GM23338 (cell line): ENCODE results near the gene MRPS15. TPM values are rescaled to one million over a fixed set of nuclear protein-coding genes. Genes with fewer than 3 reads are reported as not detected.

Source experiments
- ATAC-seq: fragments of 200-7000 bp; cut with Tn5 transposase; 3 replicates; pipeline ENCODE4 v1.9.1; 2020
- DNase-seq: peaks from one replicate; pipeline ENCODE4 v3.0.0-alpha.2; 2015; ENCODE audit warnings: low spot score
- H2AFZ ChIP-seq: fragments of 200-600 bp; sonication (generic); 2 replicates; pipeline ENCODE4 v1.8.0; 2016; ENCODE audit warnings: antibody characterized with exemption, mild to moderate bottlenecking, moderate library complexity
- H3F3A ChIP-seq: fragments of 200-600 bp; sonication (generic); replicated peaks from 2 replicates; pipeline ENCODE4 v1.8.0; 2017; ENCODE audit warnings: antibody characterized with exemption, mixed run types, low read depth
- H3K27ac ChIP-seq: fragments of 200-600 bp; sonication (generic); 2 replicates; pipeline ENCODE4 v1.6.1; 2016; ENCODE audit warnings: low read depth
- H3K27me3 ChIP-seq: fragments of 200-600 bp; sonication (generic); 2 replicates; pipeline ENCODE4 v1.8.0; 2016; ENCODE audit warnings: mild to moderate bottlenecking, mixed run types, moderate library complexity; ENCODE audit not compliant: insufficient read depth
- H3K36me3 ChIP-seq: fragments of 200-600 bp; sonication (generic); 2 replicates; pipeline ENCODE4 v1.8.0; 2016; ENCODE audit warnings: mild to moderate bottlenecking; ENCODE audit not compliant: insufficient read depth
- H3K4me1 ChIP-seq: fragments of 200-600 bp; sonication (generic); 2 replicates; pipeline ENCODE4 v1.8.0; 2016; ENCODE audit warnings: mild to moderate bottlenecking, moderate library complexity; ENCODE audit not compliant: insufficient read depth
- H3K4me2 ChIP-seq: fragments of 200-600 bp; sonication (generic); 2 replicates; pipeline ENCODE4 v1.7.1; 2017; ENCODE audit warnings: mixed run types
- H3K4me3 ChIP-seq: fragments of 200-600 bp; sonication (generic); 2 replicates; pipeline ENCODE4 v1.6.1; 2016; ENCODE audit warnings: mixed run types
- H3K79me2 ChIP-seq: fragments of 200-600 bp; sonication (generic); replicated peaks from 2 replicates; pipeline ENCODE4 v1.8.0; 2017; ENCODE audit warnings: mild to moderate bottlenecking; ENCODE audit not compliant: insufficient read depth
- H3K9me2 ChIP-seq: fragments of 200-600 bp; sonication (generic); 2 replicates; pipeline ENCODE4 v1.8.0; 2017; ENCODE audit not compliant: insufficient read depth
- H4K20me1 ChIP-seq: fragments of 200-600 bp; sonication (generic); replicated peaks from 2 replicates; pipeline ENCODE4 v1.8.0; 2017; ENCODE audit warnings: mild to moderate bottlenecking; ENCODE audit not compliant: insufficient read depth
- H3K27ac Mint-ChIP-seq: 2 replicates; pipeline ENCODE4 v1.8.0; 2020; ENCODE audit warnings: inconsistent platforms, mild to moderate bottlenecking, moderate library complexity, mixed read lengths
- H3K27me3 Mint-ChIP-seq: 3 replicates; pipeline ENCODE4 v1.8.0; 2022; ENCODE audit warnings: low read depth, mild to moderate bottlenecking, moderate library complexity, mixed read lengths, inconsistent platforms; ENCODE audit not compliant: insufficient read depth, poor library complexity
- H3K36me3 Mint-ChIP-seq: 3 replicates; pipeline ENCODE4 v1.8.0; 2021; ENCODE audit warnings: low read depth, mild to moderate bottlenecking, inconsistent platforms, moderate library complexity, mixed read lengths
- H3K4me1 Mint-ChIP-seq: 3 replicates; pipeline ENCODE4 v1.8.0; 2020; ENCODE audit warnings: mild to moderate bottlenecking, inconsistent platforms, mixed read lengths
- H3K4me3 Mint-ChIP-seq: 3 replicates; pipeline ENCODE4 v1.8.0; 2021; ENCODE audit warnings: moderate library complexity, mild to moderate bottlenecking, inconsistent platforms, mixed read lengths
- H3K9me3 Mint-ChIP-seq: 3 replicates; pipeline ENCODE4 v1.8.0; 2020; ENCODE audit warnings: moderate library complexity, mild to moderate bottlenecking, inconsistent platforms, mixed read lengths
- CTCF ChIP-seq, 2 experiments: fragments of 200-600 bp in 1 of 2; sonication (generic) in 1 of 2; conservative IDR thresholded peaks; 2 replicates each; pipeline versions ENCODE4 v1.5.1 to v1.6.1; 2016 to 2017; ENCODE audit warnings: antibody characterized with exemption in 2 of 2, low read depth in 2 of 2, mild to moderate bottlenecking in 2 of 2, moderate library complexity in 1 of 2
- EZH2 ChIP-seq: fragments of 200-600 bp; sonication (generic); IDR thresholded peaks from one replicate; pipeline ENCODE4 v1.8.0; 2017; ENCODE audit warnings: antibody characterized with exemption, mild to moderate bottlenecking, low read depth; ENCODE audit not compliant: unreplicated experiment
- EZH2phosphoT487 ChIP-seq: fragments of 200-600 bp; sonication (generic); IDR thresholded peaks from one replicate; pipeline ENCODE4 v1.8.1; 2018; ENCODE audit warnings: antibody characterized with exemption; ENCODE audit not compliant: unreplicated experiment
- NANOG ChIP-seq: IDR thresholded peaks from 2 replicates; pipeline ENCODE4 v1.6.1; 2016; ENCODE audit warnings: antibody characterized with exemption, borderline replicate concordance
- POLR2AphosphoS5 ChIP-seq: IDR thresholded peaks from 2 replicates; pipeline ENCODE4 v1.6.1; 2016; ENCODE audit warnings: antibody characterized with exemption, low read depth
- STAT1 ChIP-seq: IDR thresholded peaks from one replicate; pipeline ENCODE4 v1.6.1; 2016; ENCODE audit warnings: antibody characterized with exemption; ENCODE audit not compliant: unreplicated experiment
- ZNF114 ChIP-seq: fragments of 250-450 bp; sonication (Bioruptor Pico); IDR thresholded peaks from 2 replicates; pipeline ENCODE4 v1.5.0; 2020; ENCODE audit warnings: mild to moderate bottlenecking, moderate library complexity
- polyA plus RNA-seq: library from polyadenylated mRNA; unstranded; fragments of >200 nt; fragmentation: Nextera tagmentation; extraction: Ambion mirVana; gene quantifications from 2 replicates; pipeline ENCODE4 v1.2.1, GENCODE V29; 2016
- total RNA-seq: library from RNA; depleted of rRNA; stranded (reverse); fragments of >200 nt; shearing (Covaris generic); gene quantifications from 2 replicates; pipeline ENCODE4 v1.2.3, GENCODE V29; 2014
- TF ChIP-seq, protein P1 (sequence below): IDR thresholded peaks from one replicate; pipeline ENCODE4 v1.6.1; 2018; ENCODE audit warnings: antibody characterized with exemption; ENCODE audit not compliant: unreplicated experiment
- TF ChIP-seq, protein P2 (sequence below): IDR thresholded peaks from 2 replicates; pipeline ENCODE4 v1.6.1; 2016; ENCODE audit warnings: antibody characterized with exemption

Gene MRPS15
- total and polyA plus RNA-seq, 2 experiments from 2014 or later, result 105 to 311 TPM

DNA sequence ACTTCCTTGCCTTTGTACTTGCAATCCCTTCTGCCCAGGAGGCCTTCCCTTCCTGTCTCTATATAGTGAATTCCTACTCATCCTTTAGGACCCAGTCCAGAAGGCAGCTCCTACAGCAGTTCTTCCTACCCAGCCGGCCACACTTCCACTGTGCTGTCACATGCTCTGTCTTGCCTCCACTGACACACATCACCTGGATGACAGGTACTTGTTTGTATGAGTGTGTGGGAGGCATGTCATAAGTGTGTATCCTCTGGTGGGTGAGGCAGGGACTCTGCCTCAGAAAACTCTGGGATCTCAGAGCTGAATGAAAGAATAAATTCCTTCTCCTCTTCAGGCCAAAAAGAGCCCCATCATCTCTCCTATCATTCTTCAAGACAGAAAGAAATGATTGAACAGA is 8.8 kb downstream of the MRPS15 start:
- no peaks in the 10 kb centered on the region for H3K9me3 Mint-ChIP-seq
- ATAC-seq (no peak), DNase-seq (no peak)
- H3K36me3 Mint-ChIP-seq, result peaks cover 50% of the 10 kb centered on the region
- TF ChIP-seq EZH2phosphoT487 (no peak), CTCF (conservative IDR thresholded peaks at IDR 0.05; ENCODE audit: low read depth in 2 of 2) (no peak), ZNF114 (CRISPR knock-in tag) (no peak), EZH2 (no peak), NANOG (no peak), STAT1 (no peak), POLR2AphosphoS5 (no peak)
- TF ChIP-seq, protein P1, sequence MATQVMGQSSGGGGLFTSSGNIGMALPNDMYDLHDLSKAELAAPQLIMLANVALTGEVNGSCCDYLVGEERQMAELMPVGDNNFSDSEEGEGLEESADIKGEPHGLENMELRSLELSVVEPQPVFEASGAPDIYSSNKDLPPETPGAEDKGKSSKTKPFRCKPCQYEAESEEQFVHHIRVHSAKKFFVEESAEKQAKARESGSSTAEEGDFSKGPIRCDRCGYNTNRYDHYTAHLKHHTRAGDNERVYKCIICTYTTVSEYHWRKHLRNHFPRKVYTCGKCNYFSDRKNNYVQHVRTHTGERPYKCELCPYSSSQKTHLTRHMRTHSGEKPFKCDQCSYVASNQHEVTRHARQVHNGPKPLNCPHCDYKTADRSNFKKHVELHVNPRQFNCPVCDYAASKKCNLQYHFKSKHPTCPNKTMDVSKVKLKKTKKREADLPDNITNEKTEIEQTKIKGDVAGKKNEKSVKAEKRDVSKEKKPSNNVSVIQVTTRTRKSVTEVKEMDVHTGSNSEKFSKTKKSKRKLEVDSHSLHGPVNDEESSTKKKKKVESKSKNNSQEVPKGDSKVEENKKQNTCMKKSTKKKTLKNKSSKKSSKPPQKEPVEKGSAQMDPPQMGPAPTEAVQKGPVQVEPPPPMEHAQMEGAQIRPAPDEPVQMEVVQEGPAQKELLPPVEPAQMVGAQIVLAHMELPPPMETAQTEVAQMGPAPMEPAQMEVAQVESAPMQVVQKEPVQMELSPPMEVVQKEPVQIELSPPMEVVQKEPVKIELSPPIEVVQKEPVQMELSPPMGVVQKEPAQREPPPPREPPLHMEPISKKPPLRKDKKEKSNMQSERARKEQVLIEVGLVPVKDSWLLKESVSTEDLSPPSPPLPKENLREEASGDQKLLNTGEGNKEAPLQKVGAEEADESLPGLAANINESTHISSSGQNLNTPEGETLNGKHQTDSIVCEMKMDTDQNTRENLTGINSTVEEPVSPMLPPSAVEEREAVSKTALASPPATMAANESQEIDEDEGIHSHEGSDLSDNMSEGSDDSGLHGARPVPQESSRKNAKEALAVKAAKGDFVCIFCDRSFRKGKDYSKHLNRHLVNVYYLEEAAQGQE, result no peak
- TF ChIP-seq, protein P2, sequence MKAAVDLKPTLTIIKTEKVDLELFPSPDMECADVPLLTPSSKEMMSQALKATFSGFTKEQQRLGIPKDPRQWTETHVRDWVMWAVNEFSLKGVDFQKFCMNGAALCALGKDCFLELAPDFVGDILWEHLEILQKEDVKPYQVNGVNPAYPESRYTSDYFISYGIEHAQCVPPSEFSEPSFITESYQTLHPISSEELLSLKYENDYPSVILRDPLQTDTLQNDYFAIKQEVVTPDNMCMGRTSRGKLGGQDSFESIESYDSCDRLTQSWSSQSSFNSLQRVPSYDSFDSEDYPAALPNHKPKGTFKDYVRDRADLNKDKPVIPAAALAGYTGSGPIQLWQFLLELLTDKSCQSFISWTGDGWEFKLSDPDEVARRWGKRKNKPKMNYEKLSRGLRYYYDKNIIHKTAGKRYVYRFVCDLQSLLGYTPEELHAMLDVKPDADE, result no peak
- no peaks in the 10 kb centered on the region; the same call in none of the 2 replicates for H4K20me1 ChIP-seq
- no peak overlapping the region for H3K4me3 ChIP-seq
- peaks cover 8% of the 10 kb centered on the region for H3K27me3 Mint-ChIP-seq
- H3K27ac Mint-ChIP-seq, result no peak overlapping the region
- no peaks in the 10 kb centered on the region for H3K9me2 ChIP-seq
- no peaks in the 10 kb centered on the region for H3K79me2 ChIP-seq
- H3K27ac ChIP-seq, result no peak overlapping the region
- no peak overlapping the region for H2AFZ ChIP-seq
- H3F3A ChIP-seq, result no peaks in the 10 kb centered on the region
- peaks cover 4% of the 10 kb centered on the region; the same call in 2 of the 3 replicates for H3K4me1 Mint-ChIP-seq
- peaks cover 18% of the 10 kb centered on the region for H3K36me3 ChIP-seq
- no peaks in the 10 kb centered on the region; the same call in 1 of the 2 replicates for H3K4me1 ChIP-seq
- H3K4me2 ChIP-seq, result no peak overlapping the region
- no peaks in the 10 kb centered on the region for H3K27me3 ChIP-seq
- H3K4me3 Mint-ChIP-seq, result no peak overlapping the region
